Body of pancreas (tissue), 4 donors: ENCODE measurements around the gene AGT.
"Not testable (repeated sequence)": the region's sequence is repeated elsewhere in the genome, so short reads cannot be mapped to it uniquely, and the experiment has no call there.

ENCODE experiments used
- POLR2A ChIP-seq, 3 donors: fragments of 450-650 bp; IDR thresholded peaks; one replicate each; pipeline ENCODE4 v1.6.1; 2016; ENCODE audit warnings: antibody characterized with exemption in 3 of 3, mild to moderate bottlenecking in 2 of 3
- TF ChIP-seq, protein P1 (sequence below), 7 experiments: fragments of 450-650 bp in 4 of 7; fragments of 200-600 bp in 3 of 7; sonication (generic) in 3 of 7; IDR thresholded peaks; one replicate each; pipeline ENCODE4 v1.5.1; 2016 to 2019; ENCODE audit warnings: antibody characterized with exemption in 7 of 7

DNA sequence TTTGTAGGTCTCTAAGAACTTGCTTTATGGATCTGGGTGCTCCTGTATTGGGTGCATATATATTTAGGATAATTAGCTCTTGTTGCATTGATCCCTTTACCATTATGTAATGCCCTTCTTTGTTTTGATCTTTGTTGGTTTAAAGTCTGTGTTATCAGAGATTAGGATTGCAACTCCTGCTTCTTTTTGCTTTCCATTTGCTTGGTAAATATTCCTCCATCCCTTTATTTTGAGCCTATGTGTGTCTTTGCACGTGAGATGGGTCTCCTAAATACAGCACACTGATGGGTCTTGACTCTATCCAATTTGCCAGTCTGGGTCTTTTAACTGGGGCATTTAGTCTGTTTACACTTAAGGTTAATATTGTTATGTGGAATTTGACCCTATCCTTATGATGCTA, 57.2 kb downstream of the AGT start:
- TF ChIP-seq, protein P1, sequence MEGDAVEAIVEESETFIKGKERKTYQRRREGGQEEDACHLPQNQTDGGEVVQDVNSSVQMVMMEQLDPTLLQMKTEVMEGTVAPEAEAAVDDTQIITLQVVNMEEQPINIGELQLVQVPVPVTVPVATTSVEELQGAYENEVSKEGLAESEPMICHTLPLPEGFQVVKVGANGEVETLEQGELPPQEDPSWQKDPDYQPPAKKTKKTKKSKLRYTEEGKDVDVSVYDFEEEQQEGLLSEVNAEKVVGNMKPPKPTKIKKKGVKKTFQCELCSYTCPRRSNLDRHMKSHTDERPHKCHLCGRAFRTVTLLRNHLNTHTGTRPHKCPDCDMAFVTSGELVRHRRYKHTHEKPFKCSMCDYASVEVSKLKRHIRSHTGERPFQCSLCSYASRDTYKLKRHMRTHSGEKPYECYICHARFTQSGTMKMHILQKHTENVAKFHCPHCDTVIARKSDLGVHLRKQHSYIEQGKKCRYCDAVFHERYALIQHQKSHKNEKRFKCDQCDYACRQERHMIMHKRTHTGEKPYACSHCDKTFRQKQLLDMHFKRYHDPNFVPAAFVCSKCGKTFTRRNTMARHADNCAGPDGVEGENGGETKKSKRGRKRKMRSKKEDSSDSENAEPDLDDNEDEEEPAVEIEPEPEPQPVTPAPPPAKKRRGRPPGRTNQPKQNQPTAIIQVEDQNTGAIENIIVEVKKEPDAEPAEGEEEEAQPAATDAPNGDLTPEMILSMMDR (IDR thresholded peaks at IDR 0.05), result not testable (repeated sequence)
- not testable (repeated sequence) for TF ChIP-seq POLR2A (IDR thresholded peaks at IDR 0.05)
